Panc1 (cell line): ENCODE results near the gene RBMS1. TPM values are rescaled to one million over a fixed set of nuclear protein-coding genes. Genes with fewer than 3 reads are reported as not detected.

Experiments
- ATAC-seq: fragments of 200-7000 bp; cut with Tn5 transposase; 2 replicates; pipeline ENCODE4 v1.9.1; 2020; ENCODE audit warnings: mild to moderate bottlenecking, moderate library complexity
- BruUV-seq: library from RNA; stranded (reverse); fragments of 400-500 nt; replicated peaks from 2 replicates; lab custom pipeline; 2021; lab: Mats Ljungman, UMichigan
- CTCF ChIA-PET: fragments of 300-600 bp; sonication (Branson Sonifier 250); formaldehyde crosslinking; loops from one replicate; lab custom pipeline; 2022; ENCODE audit warnings: antibody characterized with exemption; lab: Charles Lee
- POLR2A ChIA-PET: fragments of 300-600 bp; sonication (Branson Sonifier 250); formaldehyde crosslinking; loops from one replicate; lab custom pipeline; 2022; ENCODE audit warnings: antibody characterized with exemption; lab: Charles Lee
- DNase-seq: peaks from one replicate; pipeline ENCODE4 v3.0.0-alpha.2; 2010; ENCODE audit warnings: low read depth, low spot score
- H3K27ac ChIP-seq: 2 replicates; pipeline ENCODE4 v1.5.1; 2011; ENCODE audit warnings: mild to moderate bottlenecking, low read length, inconsistent platforms
- H3K27me3 ChIP-seq: fragments of 200-500 bp; sonication (Bioruptor generic); 2 replicates; pipeline ENCODE4 v1.6.0; 2014; ENCODE audit warnings: low read length, inconsistent platforms; ENCODE audit not compliant: control insufficient read depth, insufficient read depth
- H3K36me3 ChIP-seq: fragments of 200-500 bp; sonication (Bioruptor generic); 2 replicates; pipeline ENCODE4 v1.5.1; 2014; ENCODE audit warnings: inconsistent platforms, mild to moderate bottlenecking, low read length, moderate library complexity; ENCODE audit not compliant: control insufficient read depth, insufficient read depth
- H3K4me1 ChIP-seq: 2 replicates; pipeline ENCODE4 v1.5.1; 2011; ENCODE audit warnings: inconsistent platforms, mild to moderate bottlenecking, low read length, moderate library complexity; ENCODE audit not compliant: control insufficient read depth, insufficient read depth
- H3K4me3 ChIP-seq, 2 experiments: 2 replicates each; pipeline ENCODE4 v1.5.1; 2011 to 2012; ENCODE audit warnings: low read depth in 2 of 2, low read length in 2 of 2, mild to moderate bottlenecking in 2 of 2, inconsistent platforms in 1 of 2, moderate library complexity in 1 of 2
- H3K9me3 ChIP-seq: fragments of 200-500 bp; sonication (Bioruptor generic); 2 replicates; pipeline ENCODE4 v1.5.1; 2014; ENCODE audit warnings: low read depth, mild to moderate bottlenecking, inconsistent platforms, low read length, moderate library complexity; ENCODE audit not compliant: control insufficient read depth, insufficient read depth
- POLR2AphosphoS5 ChIP-seq: IDR thresholded peaks from 2 replicates; pipeline ENCODE4 v1.6.1; 2012; ENCODE audit warnings: mild to moderate bottlenecking, low read depth, low read length, moderate library complexity
- SIN3A ChIP-seq: IDR thresholded peaks from 2 replicates; pipeline ENCODE4 v1.6.1; 2012; ENCODE audit warnings: low read depth, mild to moderate bottlenecking, low read length, moderate library complexity, borderline replicate concordance; ENCODE audit not compliant: insufficient read depth
- TCF7L2 ChIP-seq: IDR thresholded peaks from 2 replicates; pipeline ENCODE4 v1.6.1; 2011; ENCODE audit warnings: mild to moderate bottlenecking, low read depth, low read length, inconsistent platforms
- in situ Hi-C: cut with HindIII; loops from 2 replicates; pipeline ENCODE4 v1.10.0; 2016; ENCODE audit warnings: low sequenced_read_pairs, low pct_unique_long_range_greater_than_20kb
- intact Hi-C: fragments of 100-400 bp; cut with micrococcal nuclease; formaldehyde crosslinking; loops from one replicate; pipeline ENCODE4 v1.10.0; 2022; ENCODE audit not compliant: unreplicated experiment
- total RNA-seq: library from RNA; stranded (reverse); gene quantifications from one replicate; pipeline ENCODE4 v1.2.1, GENCODE V29; 2021; ENCODE audit not compliant: unreplicated experiment
- TF ChIP-seq, protein P1 (sequence below), 2 experiments: IDR thresholded peaks; 2 replicates each; pipeline ENCODE4 v1.6.1; 2011 to 2012; ENCODE audit warnings: low read depth in 2 of 2, control low read depth in 1 of 2, low read length in 1 of 2, mild to moderate bottlenecking in 1 of 2, moderate library complexity in 1 of 2; ENCODE audit not compliant: insufficient read depth in 1 of 2
- TF ChIP-seq, protein P2 (sequence below): fragments of 450-650 bp; IDR thresholded peaks from 2 replicates; pipeline ENCODE4 v1.5.1; 2017; ENCODE audit warnings: mild to moderate bottlenecking

The RBMS1 gene
- total RNA-seq, 1 experiment from 2014 or later: 67.0 TPM

DNA sequence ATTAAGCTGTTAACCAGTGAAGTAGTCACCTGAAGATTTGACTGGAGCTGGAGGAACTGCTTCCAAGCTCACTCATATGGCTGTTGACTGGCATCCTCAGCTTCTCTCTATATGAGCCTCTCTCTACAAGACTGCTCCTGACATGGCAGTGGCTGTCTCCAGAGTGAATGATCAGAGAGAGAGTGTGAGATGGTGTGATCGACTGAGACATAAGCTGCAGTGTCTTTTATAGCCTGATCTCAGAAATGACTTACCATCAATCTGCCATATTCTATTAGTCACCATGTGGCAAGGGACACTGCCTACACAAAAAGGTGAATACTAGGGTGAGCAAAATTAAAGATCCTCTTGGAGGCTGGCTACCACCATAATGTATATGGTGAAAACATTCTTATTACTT, 7.8 kb upstream of the RBMS1 start:
- H3K36me3 ChIP-seq: no peaks in the 10 kb centered on the region
- in situ Hi-C loops: no loop called here
- ATAC-seq (no peak), DNase-seq (no peak)
- no peaks in the 10 kb centered on the region for H3K9me3 ChIP-seq
- H3K4me1 ChIP-seq: no peaks in the 10 kb centered on the region
- no peaks in the 10 kb centered on the region for H3K27me3 ChIP-seq
- TF ChIP-seq, protein P1, sequence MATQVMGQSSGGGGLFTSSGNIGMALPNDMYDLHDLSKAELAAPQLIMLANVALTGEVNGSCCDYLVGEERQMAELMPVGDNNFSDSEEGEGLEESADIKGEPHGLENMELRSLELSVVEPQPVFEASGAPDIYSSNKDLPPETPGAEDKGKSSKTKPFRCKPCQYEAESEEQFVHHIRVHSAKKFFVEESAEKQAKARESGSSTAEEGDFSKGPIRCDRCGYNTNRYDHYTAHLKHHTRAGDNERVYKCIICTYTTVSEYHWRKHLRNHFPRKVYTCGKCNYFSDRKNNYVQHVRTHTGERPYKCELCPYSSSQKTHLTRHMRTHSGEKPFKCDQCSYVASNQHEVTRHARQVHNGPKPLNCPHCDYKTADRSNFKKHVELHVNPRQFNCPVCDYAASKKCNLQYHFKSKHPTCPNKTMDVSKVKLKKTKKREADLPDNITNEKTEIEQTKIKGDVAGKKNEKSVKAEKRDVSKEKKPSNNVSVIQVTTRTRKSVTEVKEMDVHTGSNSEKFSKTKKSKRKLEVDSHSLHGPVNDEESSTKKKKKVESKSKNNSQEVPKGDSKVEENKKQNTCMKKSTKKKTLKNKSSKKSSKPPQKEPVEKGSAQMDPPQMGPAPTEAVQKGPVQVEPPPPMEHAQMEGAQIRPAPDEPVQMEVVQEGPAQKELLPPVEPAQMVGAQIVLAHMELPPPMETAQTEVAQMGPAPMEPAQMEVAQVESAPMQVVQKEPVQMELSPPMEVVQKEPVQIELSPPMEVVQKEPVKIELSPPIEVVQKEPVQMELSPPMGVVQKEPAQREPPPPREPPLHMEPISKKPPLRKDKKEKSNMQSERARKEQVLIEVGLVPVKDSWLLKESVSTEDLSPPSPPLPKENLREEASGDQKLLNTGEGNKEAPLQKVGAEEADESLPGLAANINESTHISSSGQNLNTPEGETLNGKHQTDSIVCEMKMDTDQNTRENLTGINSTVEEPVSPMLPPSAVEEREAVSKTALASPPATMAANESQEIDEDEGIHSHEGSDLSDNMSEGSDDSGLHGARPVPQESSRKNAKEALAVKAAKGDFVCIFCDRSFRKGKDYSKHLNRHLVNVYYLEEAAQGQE (IDR thresholded peaks at IDR 0.05; ENCODE audit: insufficient read depth in 1 of 2, low read depth in 2 of 2, low read length in 1 of 2): no peak
- TF ChIP-seq TCF7L2 (no peak), SIN3A (no peak), POLR2AphosphoS5 (no peak)
- TF ChIP-seq, protein P2, sequence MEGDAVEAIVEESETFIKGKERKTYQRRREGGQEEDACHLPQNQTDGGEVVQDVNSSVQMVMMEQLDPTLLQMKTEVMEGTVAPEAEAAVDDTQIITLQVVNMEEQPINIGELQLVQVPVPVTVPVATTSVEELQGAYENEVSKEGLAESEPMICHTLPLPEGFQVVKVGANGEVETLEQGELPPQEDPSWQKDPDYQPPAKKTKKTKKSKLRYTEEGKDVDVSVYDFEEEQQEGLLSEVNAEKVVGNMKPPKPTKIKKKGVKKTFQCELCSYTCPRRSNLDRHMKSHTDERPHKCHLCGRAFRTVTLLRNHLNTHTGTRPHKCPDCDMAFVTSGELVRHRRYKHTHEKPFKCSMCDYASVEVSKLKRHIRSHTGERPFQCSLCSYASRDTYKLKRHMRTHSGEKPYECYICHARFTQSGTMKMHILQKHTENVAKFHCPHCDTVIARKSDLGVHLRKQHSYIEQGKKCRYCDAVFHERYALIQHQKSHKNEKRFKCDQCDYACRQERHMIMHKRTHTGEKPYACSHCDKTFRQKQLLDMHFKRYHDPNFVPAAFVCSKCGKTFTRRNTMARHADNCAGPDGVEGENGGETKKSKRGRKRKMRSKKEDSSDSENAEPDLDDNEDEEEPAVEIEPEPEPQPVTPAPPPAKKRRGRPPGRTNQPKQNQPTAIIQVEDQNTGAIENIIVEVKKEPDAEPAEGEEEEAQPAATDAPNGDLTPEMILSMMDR: no peak
- CTCF ChIA-PET: no interaction called here
- POLR2A ChIA-PET: no interaction called here
- no peak overlapping the region for H3K4me3 ChIP-seq
- no TSS peak for BruUV-seq
- no peak overlapping the region for H3K27ac ChIP-seq
- intact Hi-C loops: no loop called here

- ATAC-seq (no peak), DNase-seq (no peak)
- CTCF ChIA-PET: no interaction called here
- in situ Hi-C loops: no loop called here
- Histone ChIP-seq H3K4me1 (no peaks in the 10 kb centered on the region), H3K27ac (no peak overlapping the region), H3K4me3 (no peak overlapping the region), H3K9me3 (no peaks in the 10 kb centered on the region), H3K36me3 (no peaks in the 10 kb centered on the region), H3K27me3 (peaks cover 2% of the 10 kb centered on the region; the same call in 1 of the 2 replicates)
- BruUV-seq: no TSS peak
- POLR2A ChIA-PET: no interaction called here
- TF ChIP-seq SIN3A (no peak), POLR2AphosphoS5 (no peak), TCF7L2 (no peak)
- TF ChIP-seq, protein P2: no peak
- TF ChIP-seq, protein P1 (IDR thresholded peaks at IDR 0.05; ENCODE audit: insufficient read depth in 1 of 2, low read depth in 2 of 2, low read length in 1 of 2): no peak
- intact Hi-C loops: loop anchor here (10.0 kb wide), 1 partner anchor 475 kb away; no protein-coding TSS in a partner anchor
These were observed 6.3 kb upstream of the RBMS1 start for GRCh38 chr2:160499865-160500264.
